HEK293 (cell line): ENCODE measurements around the gene WDR76.

ENCODE experiments used
- BCL6B ChIP-seq: fragments of 450-650 bp; formaldehyde crosslinking; IDR thresholded peaks from 2 replicates; pipeline ENCODE4 v1.5.1; 2017; ENCODE audit warnings: missing biosample characterization, missing genetic modification characterization
- EGR2 ChIP-seq: fragments of 450-650 bp; formaldehyde crosslinking; IDR thresholded peaks from 2 replicates; pipeline ENCODE4 v1.5.1; 2016; ENCODE audit warnings: low read depth, missing biosample characterization, missing genetic modification characterization
- PRDM1 ChIP-seq: fragments of 450-650 bp; formaldehyde crosslinking; IDR thresholded peaks from 2 replicates; pipeline ENCODE4; 2016; ENCODE audit warnings: missing biosample characterization, missing genetic modification characterization
- PRDM10 ChIP-seq: fragments of 450-650 bp; formaldehyde crosslinking; IDR thresholded peaks from 2 replicates; pipeline ENCODE4 v1.5.1; 2016; ENCODE audit warnings: missing biosample characterization, missing genetic modification characterization
- REST ChIP-seq: fragments of 450-650 bp; formaldehyde crosslinking; IDR thresholded peaks from 2 replicates; pipeline ENCODE4 v1.5.1; 2016; ENCODE audit warnings: missing biosample characterization, missing genetic modification characterization
- TCF7L2 ChIP-seq: IDR thresholded peaks from 2 replicates; pipeline ENCODE4 v1.6.1; 2011; ENCODE audit warnings: low read depth, mild to moderate bottlenecking, inconsistent platforms, low read length, moderate library complexity, borderline replicate concordance
- ZNF114 ChIP-seq: fragments of 450-650 bp; formaldehyde crosslinking; IDR thresholded peaks from 2 replicates; pipeline ENCODE4 v1.5.0; 2017; ENCODE audit warnings: missing biosample characterization, missing genetic modification characterization
- ZNF175 ChIP-seq: fragments of 450-650 bp; formaldehyde crosslinking; IDR thresholded peaks from 2 replicates; pipeline ENCODE4 v1.5.1; 2016; ENCODE audit warnings: missing biosample characterization, missing genetic modification characterization
- ZNF274 ChIP-seq, 2 experiments: fragments of 200-500 bp in 1 of 2; fragments of 450-650 bp in 1 of 2; sonication (Bioruptor generic) in 1 of 2; formaldehyde crosslinking in 1 of 2; IDR thresholded peaks; 2 replicates each; pipeline versions ENCODE4 v1.5.1 to v1.6.1; 2014 to 2016; ENCODE audit warnings: borderline replicate concordance in 1 of 2, inconsistent platforms in 1 of 2, low read length in 1 of 2, missing biosample characterization in 1 of 2, missing genetic modification characterization in 1 of 2
- ZNF624 ChIP-seq: fragments of 450-650 bp; formaldehyde crosslinking; IDR thresholded peaks from 2 replicates; pipeline ENCODE4 v1.5.1; 2017; ENCODE audit warnings: missing biosample characterization, missing genetic modification characterization
- TF ChIP-seq, protein P1 (sequence below): fragments of 450-650 bp; formaldehyde crosslinking; IDR thresholded peaks from 2 replicates; pipeline ENCODE4 v1.5.1; 2017; ENCODE audit warnings: missing biosample characterization, missing genetic modification characterization
- TF ChIP-seq, protein P2 (sequence below): fragments of 450-650 bp; formaldehyde crosslinking; IDR thresholded peaks from 2 replicates; pipeline ENCODE4 v1.5.1; 2016; ENCODE audit warnings: missing biosample characterization, missing genetic modification characterization

GRCh38 chr15:43789409-43789808 lies 37.4 kb upstream of the WDR76 start:
- TF ChIP-seq EGR2 = no peak
- no peak for TF ChIP-seq REST (tag by site-specific recombination)
- no peak for TF ChIP-seq TCF7L2
- TF ChIP-seq, protein P1, sequence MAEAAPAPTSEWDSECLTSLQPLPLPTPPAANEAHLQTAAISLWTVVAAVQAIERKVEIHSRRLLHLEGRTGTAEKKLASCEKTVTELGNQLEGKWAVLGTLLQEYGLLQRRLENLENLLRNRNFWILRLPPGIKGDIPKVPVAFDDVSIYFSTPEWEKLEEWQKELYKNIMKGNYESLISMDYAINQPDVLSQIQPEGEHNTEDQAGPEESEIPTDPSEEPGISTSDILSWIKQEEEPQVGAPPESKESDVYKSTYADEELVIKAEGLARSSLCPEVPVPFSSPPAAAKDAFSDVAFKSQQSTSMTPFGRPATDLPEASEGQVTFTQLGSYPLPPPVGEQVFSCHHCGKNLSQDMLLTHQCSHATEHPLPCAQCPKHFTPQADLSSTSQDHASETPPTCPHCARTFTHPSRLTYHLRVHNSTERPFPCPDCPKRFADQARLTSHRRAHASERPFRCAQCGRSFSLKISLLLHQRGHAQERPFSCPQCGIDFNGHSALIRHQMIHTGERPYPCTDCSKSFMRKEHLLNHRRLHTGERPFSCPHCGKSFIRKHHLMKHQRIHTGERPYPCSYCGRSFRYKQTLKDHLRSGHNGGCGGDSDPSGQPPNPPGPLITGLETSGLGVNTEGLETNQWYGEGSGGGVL (tag by site-specific recombination) = no peak
- TF ChIP-seq, protein P2, sequence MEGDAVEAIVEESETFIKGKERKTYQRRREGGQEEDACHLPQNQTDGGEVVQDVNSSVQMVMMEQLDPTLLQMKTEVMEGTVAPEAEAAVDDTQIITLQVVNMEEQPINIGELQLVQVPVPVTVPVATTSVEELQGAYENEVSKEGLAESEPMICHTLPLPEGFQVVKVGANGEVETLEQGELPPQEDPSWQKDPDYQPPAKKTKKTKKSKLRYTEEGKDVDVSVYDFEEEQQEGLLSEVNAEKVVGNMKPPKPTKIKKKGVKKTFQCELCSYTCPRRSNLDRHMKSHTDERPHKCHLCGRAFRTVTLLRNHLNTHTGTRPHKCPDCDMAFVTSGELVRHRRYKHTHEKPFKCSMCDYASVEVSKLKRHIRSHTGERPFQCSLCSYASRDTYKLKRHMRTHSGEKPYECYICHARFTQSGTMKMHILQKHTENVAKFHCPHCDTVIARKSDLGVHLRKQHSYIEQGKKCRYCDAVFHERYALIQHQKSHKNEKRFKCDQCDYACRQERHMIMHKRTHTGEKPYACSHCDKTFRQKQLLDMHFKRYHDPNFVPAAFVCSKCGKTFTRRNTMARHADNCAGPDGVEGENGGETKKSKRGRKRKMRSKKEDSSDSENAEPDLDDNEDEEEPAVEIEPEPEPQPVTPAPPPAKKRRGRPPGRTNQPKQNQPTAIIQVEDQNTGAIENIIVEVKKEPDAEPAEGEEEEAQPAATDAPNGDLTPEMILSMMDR (tag by site-specific recombination) = no peak
- TF ChIP-seq PRDM1 (tag by site-specific recombination) = no peak
- TF ChIP-seq ZNF175 (tag by site-specific recombination) = no peak
- TF ChIP-seq ZNF114 (tag by site-specific recombination) = no peak
- TF ChIP-seq PRDM10 (tag by site-specific recombination) = no peak
- no peak for TF ChIP-seq ZNF624 (tag by site-specific recombination)
- TF ChIP-seq BCL6B (tag by site-specific recombination) = no peak
- TF ChIP-seq ZNF274 (IDR thresholded peaks at IDR 0.05; ENCODE audit: low read length) = no peak
- TF ChIP-seq ZNF274 (tag by site-specific recombination; IDR thresholded peaks at IDR 0.05; ENCODE audit: borderline replicate concordance) = no peak
